Spinal cord (tissue), 10 donors: ENCODE data around the gene OR2A7. TPM values are rescaled to one million over a fixed set of nuclear protein-coding genes. Genes with fewer than 3 reads are reported as not detected.
"Not testable (repeated sequence)": the region's sequence is repeated elsewhere in the genome, so short reads cannot be mapped to it uniquely, and the experiment has no call there.

Experiments used
- DNase-seq, 6 donors: peaks; one replicate each; pipeline versions ENCODE4 v3.0.0 to v3.0.0-alpha.2; 2013 to 2015; ENCODE audit warnings: low spot score in 6 of 6, low read depth in 4 of 6
- H3K27ac ChIP-seq: one replicate; pipeline ENCODE4 v1.5.1; 2013; ENCODE audit warnings: low read depth, low read length, control low read depth
- H3K27me3 ChIP-seq: one replicate; pipeline ENCODE4 v1.6.1; 2013; ENCODE audit warnings: low read length; ENCODE audit not compliant: control insufficient read depth, insufficient read depth
- H3K36me3 ChIP-seq: one replicate; pipeline ENCODE4 v1.6.1; 2013; ENCODE audit warnings: low read length; ENCODE audit not compliant: control insufficient read depth, insufficient read depth
- H3K4me1 ChIP-seq: one replicate; pipeline ENCODE4 v1.6.1; 2013; ENCODE audit warnings: low read length; ENCODE audit not compliant: control insufficient read depth, insufficient read depth
- H3K4me3 ChIP-seq: one replicate; pipeline ENCODE4 v1.5.1; 2013; ENCODE audit warnings: low read depth, low read length, control low read depth
- H3K9me3 ChIP-seq: one replicate; pipeline ENCODE4 v1.6.1; 2013; ENCODE audit warnings: low read length; ENCODE audit not compliant: control insufficient read depth, insufficient read depth
- WGBS: methylation state at CpG from one replicate; pipeline ENCODE4 v1.1.5; 2013; ENCODE audit warnings: missing lambda C conversion rate; ENCODE audit not compliant: insufficient coverage; 5-methylcytosine and 5-hydroxymethylcytosine counted together
- polyA plus RNA-seq, 2 donors: library from polyadenylated mRNA; unstranded; fragments of 120-200 nt; gene quantifications; one replicate each; pipeline ENCODE4 v1.2.1, GENCODE V29; 2013; ENCODE audit not compliant: insufficient read length in 2 of 2
- total RNA-seq, 2 donors: library from RNA; depleted of rRNA in 1 of 2; stranded (reverse); fragments of 120-200 nt in 1 of 2; fragments of >200 nt in 1 of 2; gene quantifications; one replicate each; pipeline versions ENCODE4 v1.2.3 to v1.2.4, GENCODE V29; 2013 to 2014
- donor health status: healthy.

OR2A7 gene
- total and polyA plus RNA-seq, 4 donors, result 0.25 to 2.2 (median 1.6) TPM

DNA sequence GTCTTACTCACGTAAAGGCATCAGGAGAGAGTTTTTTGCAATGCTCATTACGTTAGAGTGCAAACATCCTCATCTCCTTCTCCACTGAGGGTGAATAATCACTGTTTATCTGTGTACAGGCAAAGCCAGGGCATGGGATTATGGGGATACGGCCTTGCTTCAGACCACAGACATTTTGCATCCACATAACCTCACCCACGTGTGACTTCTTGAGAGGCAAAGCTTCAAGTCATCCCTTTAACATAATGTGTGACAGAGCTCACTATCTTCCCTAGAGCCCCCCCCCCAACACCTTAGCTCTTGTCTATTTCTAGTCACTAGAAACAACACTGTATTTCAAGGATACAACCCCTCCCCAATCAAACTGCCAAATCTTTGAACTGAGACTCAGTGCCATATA, 27.0 kb upstream of the OR2A7 start:
- not testable (repeated sequence) for H3K36me3 ChIP-seq, H3K27me3 ChIP-seq, H3K4me1 ChIP-seq, H3K4me3 ChIP-seq, H3K27ac ChIP-seq, H3K9me3 ChIP-seq
- WGBS, result no CpG with 5 or more reads among the region's 4 CpGs
- DNase-seq, result peak in 1 of 6 donors; percentile 0

DNA sequence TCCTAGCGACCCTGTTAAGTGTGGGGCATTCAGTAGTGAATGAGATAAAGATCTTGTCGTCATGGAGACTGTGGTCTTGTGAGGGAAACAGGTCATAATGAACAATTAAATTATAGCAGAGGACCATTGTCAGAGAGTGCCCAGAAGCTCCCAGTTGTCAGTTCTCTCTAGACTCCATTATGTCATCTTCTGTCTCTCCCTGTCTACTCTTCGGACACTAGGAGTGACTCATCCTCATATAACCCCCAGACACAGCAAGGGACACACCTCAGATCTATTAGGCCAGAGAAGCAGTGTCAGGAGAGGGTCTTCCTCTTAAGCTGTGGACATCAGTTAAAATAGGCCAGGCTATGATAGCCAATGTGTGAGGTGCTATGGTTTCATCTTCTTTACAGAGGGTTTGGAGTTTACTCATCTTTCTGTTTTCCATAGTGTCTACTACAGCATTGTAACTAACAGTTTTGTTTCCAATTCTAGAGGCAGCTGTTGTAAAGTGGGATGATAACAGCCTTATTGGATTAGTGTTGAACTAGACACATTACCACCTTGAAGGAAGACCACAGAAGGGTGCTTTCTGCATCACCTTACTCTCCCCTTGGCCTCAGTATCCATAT, 22.7 kb upstream of the OR2A7 start:
- not testable (repeated sequence) for H3K4me3 ChIP-seq, H3K4me1 ChIP-seq, H3K9me3 ChIP-seq, H3K27ac ChIP-seq, H3K36me3 ChIP-seq, DNase-seq, H3K27me3 ChIP-seq
- WGBS, result no CpG with 5 or more reads among the region's 3 CpGs

DNA sequence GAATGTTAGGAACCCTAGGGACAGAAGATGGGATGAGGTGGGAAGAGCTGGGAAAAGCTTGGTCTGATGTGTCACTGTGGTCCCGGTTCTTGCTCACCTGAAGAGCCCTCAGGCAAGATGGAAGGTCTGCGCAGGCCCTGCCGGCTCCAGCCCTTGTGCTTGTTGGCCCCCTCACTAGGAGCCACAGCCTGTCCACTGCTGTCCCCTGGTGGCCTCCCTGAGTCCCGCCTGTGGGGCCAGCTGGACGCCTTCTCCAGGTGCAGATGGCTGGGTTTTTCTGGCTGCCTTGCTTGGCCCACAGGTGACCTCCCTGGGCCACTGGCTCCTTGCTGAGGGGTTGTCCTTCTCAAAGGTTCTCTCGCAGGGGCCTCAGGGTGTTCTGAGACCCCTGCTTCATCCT, 19.1 kb upstream of the OR2A7 start:
- not testable (repeated sequence) for H3K9me3 ChIP-seq, H3K27me3 ChIP-seq, H3K36me3 ChIP-seq, H3K4me3 ChIP-seq, DNase-seq, H3K27ac ChIP-seq, H3K4me1 ChIP-seq
- no CpG with 5 or more reads among the region's 6 CpGs for WGBS

DNA sequence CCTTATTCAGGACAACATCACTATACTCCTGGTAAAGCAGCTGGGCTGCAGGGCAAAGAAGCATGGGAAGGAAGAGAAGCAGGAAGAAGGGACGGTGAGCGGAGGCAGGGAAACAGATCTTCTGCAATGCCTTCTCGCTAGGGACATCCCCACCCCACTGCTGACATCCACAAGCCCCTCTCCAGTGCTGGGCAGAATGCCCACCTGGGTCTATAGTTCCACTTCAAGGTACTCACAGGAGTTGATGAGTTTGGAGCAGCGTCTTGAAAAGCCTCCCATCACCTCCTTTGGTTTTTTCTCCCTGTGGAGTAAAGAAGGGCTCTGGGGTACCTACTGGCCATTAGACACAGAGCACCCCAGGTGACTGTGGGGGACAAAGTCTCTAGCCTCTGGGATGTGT, 17.9 kb upstream of the OR2A7 start:
- WGBS, result no CpG with 5 or more reads among the region's 4 CpGs
- H3K9me3 ChIP-seq, H3K4me3 ChIP-seq, H3K27ac ChIP-seq, DNase-seq, H3K27me3 ChIP-seq, H3K4me1 ChIP-seq, H3K36me3 ChIP-seq: not testable (repeated sequence)

DNA sequence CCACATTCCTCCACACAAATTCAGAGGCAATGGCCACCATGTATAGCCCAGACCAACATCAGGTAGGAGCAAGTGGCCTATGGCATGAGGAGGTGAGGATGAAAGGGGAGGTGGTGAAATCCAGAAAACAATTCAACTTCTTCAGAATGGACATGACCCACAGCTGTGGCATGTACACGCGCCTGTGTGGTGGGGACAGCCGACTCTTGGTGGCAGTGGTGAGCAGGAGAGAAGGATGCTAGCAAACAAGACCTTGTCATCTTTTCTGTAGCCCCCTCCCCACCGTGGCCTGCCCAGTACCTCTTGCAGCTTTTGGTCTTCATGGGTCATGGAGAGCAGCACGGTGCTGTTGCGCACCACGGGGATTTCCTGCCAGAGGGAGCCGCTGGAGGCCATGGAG, 17.4 kb upstream of the OR2A7 start:
- H3K4me1 ChIP-seq, H3K27me3 ChIP-seq, H3K4me3 ChIP-seq, H3K36me3 ChIP-seq, DNase-seq, H3K27ac ChIP-seq, H3K9me3 ChIP-seq: not testable (repeated sequence)
- WGBS, result no CpG with 5 or more reads among the region's 8 CpGs

DNA sequence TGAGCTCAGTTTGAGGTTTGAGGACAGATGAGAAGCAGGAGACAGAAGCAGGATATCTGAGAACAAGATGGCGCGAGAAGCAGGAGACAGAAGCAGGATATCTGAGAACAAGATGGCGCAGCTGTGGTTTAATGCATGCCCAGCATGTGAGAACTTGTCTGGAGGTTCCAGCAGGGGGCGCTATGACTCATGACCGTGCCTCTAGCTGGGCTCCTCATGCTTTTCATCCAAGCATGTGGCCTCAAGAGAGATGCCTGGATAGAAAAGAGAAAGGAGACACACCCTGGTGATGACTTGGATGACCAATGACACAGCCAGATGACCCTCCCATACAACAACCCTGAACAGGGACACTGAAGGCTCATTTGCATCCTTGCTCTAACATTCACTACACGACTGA, 15.4 kb upstream of the OR2A7 start:
- not testable (repeated sequence) for DNase-seq, H3K27ac ChIP-seq, H3K4me1 ChIP-seq, H3K36me3 ChIP-seq, H3K9me3 ChIP-seq, H3K4me3 ChIP-seq, H3K27me3 ChIP-seq
- no CpG with 5 or more reads among the region's 6 CpGs for WGBS

DNA sequence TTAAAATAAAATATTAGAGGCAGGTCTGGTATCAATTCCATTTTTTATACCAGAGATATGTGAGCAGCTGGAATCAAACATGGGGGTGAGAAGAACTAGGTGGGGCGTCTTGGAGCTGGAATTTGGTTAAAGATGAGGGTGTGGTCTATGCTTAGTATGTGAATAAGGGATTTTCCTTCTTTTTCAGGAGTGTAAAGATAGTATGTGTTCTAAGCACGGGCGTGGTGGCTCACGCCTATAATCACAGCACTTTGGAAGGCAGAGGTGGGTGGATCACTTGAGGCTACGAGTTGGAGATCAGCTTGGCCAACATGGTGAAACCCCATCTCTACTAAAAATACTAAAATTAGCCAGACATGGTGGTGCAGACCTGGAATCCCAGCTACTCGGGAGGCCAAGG, 10.7 kb upstream of the OR2A7 start:
- H3K36me3 ChIP-seq, H3K9me3 ChIP-seq, H3K27me3 ChIP-seq, H3K4me3 ChIP-seq, H3K27ac ChIP-seq, DNase-seq, H3K4me1 ChIP-seq: not testable (repeated sequence)
- no CpG with 5 or more reads among the region's 6 CpGs for WGBS

DNA sequence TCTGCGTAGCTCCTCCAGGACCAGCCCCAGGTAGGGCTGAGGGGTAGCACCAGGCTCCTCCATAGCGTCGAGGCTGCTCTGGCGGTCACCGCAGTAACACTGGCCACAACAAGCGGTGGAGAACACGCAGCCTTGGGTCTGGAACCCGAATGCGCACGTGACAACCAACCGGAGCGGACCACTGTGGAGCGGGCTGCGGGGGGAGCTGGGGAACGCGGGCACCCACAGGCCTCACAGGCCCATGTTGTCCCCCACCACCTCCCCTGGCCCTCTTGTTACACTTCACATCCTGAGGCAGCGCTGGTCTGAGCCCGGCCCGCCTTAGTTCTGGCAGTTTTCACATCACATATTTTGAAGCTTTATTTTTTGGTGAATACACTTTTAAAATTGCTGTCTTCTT, 4.6 kb upstream of the OR2A7 start, which contains the start of gene CTAGE8:
Gene CTAGE8, minus strand, starts transcription at position 101 of the 400 bp plus-strand sequence. Its CDS starts 38 bp downstream, at position 63.
- not testable (repeated sequence) for H3K4me1 ChIP-seq, H3K36me3 ChIP-seq, H3K4me3 ChIP-seq, H3K27me3 ChIP-seq, H3K9me3 ChIP-seq, DNase-seq, H3K27ac ChIP-seq
- no CpG with 5 or more reads among the region's 19 CpGs for WGBS

DNA sequence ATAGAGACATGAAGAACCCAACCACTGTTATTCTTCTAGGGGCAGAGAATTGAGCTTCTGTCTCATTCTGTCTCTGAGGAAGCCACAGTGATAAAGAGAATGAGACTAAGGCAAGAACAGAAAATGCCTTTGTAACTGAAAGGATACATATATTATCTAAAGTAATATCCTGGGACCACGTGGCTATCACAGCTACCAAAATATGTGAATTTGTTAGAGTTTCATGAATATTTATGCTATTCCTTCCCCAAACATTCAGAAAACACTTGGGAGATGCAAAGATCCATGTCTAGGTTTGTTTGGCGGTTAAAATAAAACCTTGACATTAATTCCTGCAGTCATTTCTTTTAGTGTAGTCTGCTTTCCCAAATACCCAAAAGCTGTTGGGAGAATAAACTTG, 2.5 kb downstream of the OR2A7 start:
- DNase-seq, H3K4me3 ChIP-seq, H3K9me3 ChIP-seq, H3K27ac ChIP-seq, H3K4me1 ChIP-seq, H3K27me3 ChIP-seq, H3K36me3 ChIP-seq: not testable (repeated sequence)
- WGBS, result no CpG with 5 or more reads among the region's 2 CpGs

DNA sequence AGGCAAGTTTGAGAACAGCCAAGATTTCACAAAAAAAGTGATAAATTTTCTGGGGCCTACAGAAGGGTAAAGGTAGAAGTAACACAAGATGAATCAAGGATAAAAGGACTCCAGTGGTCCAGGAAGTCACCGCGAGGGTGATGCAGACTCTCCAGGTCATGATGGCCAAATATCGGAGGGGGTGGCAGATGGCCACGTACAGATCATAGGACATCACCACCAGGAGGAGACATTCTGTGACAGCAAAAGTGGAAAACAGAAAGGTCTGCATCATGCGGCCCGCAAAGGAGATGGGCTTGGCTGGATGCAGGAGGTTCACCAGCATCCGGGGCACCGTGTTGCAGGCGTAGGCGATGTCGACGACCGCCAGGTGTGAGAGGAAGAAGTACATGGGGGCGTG, 5.5 kb downstream of the OR2A7 start:
- no CpG with 5 or more reads among the region's 14 CpGs for WGBS
- not testable (repeated sequence) for H3K4me1 ChIP-seq, H3K4me3 ChIP-seq, DNase-seq, H3K9me3 ChIP-seq, H3K27me3 ChIP-seq, H3K27ac ChIP-seq, H3K36me3 ChIP-seq
